Body of pancreas (tissue), 4 donors: ENCODE measurements around the gene FOXK2.

Experiments used
- CTCF ChIP-seq, 7 experiments: fragments of 450-650 bp in 4 of 7; fragments of 200-600 bp in 3 of 7; sonication (generic) in 3 of 7; IDR thresholded peaks; one replicate each; pipeline ENCODE4 v1.5.1; 2016 to 2019; ENCODE audit warnings: antibody characterized with exemption in 7 of 7
- POLR2A ChIP-seq, 3 donors: fragments of 450-650 bp; IDR thresholded peaks; one replicate each; pipeline ENCODE4 v1.6.1; 2016; ENCODE audit warnings: antibody characterized with exemption in 3 of 3, mild to moderate bottlenecking in 2 of 3

- TF ChIP-seq CTCF (IDR thresholded peaks at IDR 0.05) (no peak), POLR2A (IDR thresholded peaks at IDR 0.05) (no peak)
Observed at GRCh38 chr17:82598256-82599119, 79.0 kb downstream of the FOXK2 start.
